ENCODE data around the gene SLC44A1. TPM values are rescaled to one million over a fixed set of nuclear protein-coding genes. Genes with fewer than 3 reads are reported as not detected.
A peak's percentile ranks its signal among the peaks of the same experiment; 100 is the strongest.

The SLC44A1 gene
- polyA plus RNA-seq, 2 of the 4 experiments (the other 2 are of a cell fraction), result 19.6 to 27.2 TPM

GRCh38 chr9:105328872-105329718, 84.6 kb downstream of the SLC44A1 start:
- ATAC-seq, result no peak
- no peak for FAIRE-seq
- POLR2A ChIA-PET, result interaction anchor here (1.6 kb wide), 1 partner anchor 401 kb away, joined by 5 read pairs; the partner anchor contains the start of gene ABCA1
- no peaks in the 10 kb centered on the region for H3K9me3 ChIP-seq
- H3K4me1 ChIP-seq, result peaks cover 25% of the 10 kb centered on the region
- H3K4me3 ChIP-seq, result no peak overlapping the region
- H3K4me2 ChIP-seq, result no peak overlapping the region
- DNase-seq (ENCODE audit: low read depth in 1 of 2, low spot score in 1 of 2), result no peak
- CTCF ChIA-PET, result no interaction called here
- 92% methylated on average over 12 of the region's 12 CpGs for WGBS (ENCODE audit: missing lambda C conversion rate)
- no peak overlapping the region for H3K27ac ChIP-seq
- no peak for TF ChIP-seq EHMT2 (IDR thresholded peaks at IDR 0.05; ENCODE audit: low read depth)
- TF ChIP-seq KDM5A (IDR thresholded peaks at IDR 0.05), result no peak

DNA sequence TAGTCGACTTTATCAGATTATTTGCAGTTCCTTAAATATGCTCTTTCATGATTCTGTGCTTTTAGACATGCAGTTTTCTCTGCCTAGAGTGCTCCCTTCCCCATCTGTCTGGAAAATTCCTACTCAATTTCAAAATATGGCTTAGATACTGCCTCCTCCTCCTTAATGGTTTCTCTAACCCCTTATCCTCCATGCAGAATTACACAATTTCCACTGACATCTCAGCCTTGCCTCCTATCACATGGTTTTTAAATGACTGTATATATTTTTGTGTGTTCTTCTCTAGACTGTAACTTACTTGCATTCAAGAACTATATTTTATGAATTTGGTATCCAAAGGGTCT, 85.2 kb downstream of the SLC44A1 start:
- CTCF ChIA-PET, result interaction anchor here (1.2 to 1.8 kb wide), 2 partner anchors 28 to 403 kb away, joined by 4 read pairs; no protein-coding TSS in a partner anchor
- Histone ChIP-seq H3K27ac (no peak overlapping the region), H3K4me3 (no peak overlapping the region), H3K4me2 (peak overlapping the region; percentile 37; the same call in 1 of the 3 replicates), H3K4me1 (peaks cover 25% of the 10 kb centered on the region), H3K9me3 (no peaks in the 10 kb centered on the region)
- no peak for FAIRE-seq
- POLR2A ChIA-PET, result interaction anchor here (1.6 kb wide), 1 partner anchor 402 kb away, joined by 5 read pairs; the partner anchor contains the start of gene ABCA1
- 82% methylated on average over 1 of the region's 1 CpG for WGBS (ENCODE audit: missing lambda C conversion rate)
- DNase-seq (ENCODE audit: low read depth in 1 of 2, low spot score in 1 of 2), result no peak
- no peak for ATAC-seq
- TF ChIP-seq EP300 (IDR thresholded peaks at IDR 0.05) (no peak), BHLHE40 (IDR thresholded peaks at IDR 0.05; ENCODE audit: low read depth, low read length) (no peak), SMC3 (IDR thresholded peaks at IDR 0.05) (no peak), ZNF302 (CRISPR knock-in tag; IDR thresholded peaks at IDR 0.05) (no peak)

DNA sequence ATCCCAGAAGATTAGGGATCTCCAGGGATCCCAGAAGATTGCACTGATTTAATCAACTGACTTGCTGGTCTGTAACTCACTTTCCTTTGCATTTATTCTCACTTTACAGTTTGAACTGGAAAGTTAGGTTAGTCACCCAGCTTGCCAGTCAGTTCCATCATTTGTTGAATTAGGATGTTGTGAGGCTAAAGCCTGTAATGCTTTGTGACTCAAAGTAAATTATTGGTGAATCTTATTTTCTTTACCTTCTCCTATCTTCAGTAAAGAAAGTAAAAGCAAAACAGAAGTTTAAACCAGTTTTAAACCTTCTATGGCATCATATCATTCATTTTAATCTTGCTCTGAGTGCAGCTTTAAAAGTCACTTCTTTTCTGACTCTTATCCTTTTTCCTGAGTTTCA, 85.8 kb downstream of the SLC44A1 start:
- Histone ChIP-seq H3K9me3 (no peaks in the 10 kb centered on the region), H3K4me2 (peak overlapping the region; percentile 37; the same call in 2 of the 3 replicates), H3K27ac (no peak overlapping the region), H3K4me1 (peaks cover 25% of the 10 kb centered on the region), H3K4me3 (no peak overlapping the region)
- CTCF ChIA-PET, result interaction anchor here (1.2 to 1.8 kb wide), 3 partner anchors 28 to 404 kb away, joined by 3 to 4 read pairs (median 4); no protein-coding TSS in a partner anchor
- FAIRE-seq, result no peak
- POLR2A ChIA-PET, result interaction anchor here (1.6 kb wide), 1 partner anchor 403 kb away, joined by 5 read pairs; the partner anchor contains the start of gene ABCA1
- TF ChIP-seq ZSCAN20 (CRISPR knock-in tag; IDR thresholded peaks at IDR 0.05) (no peak), ZFP36 (IDR thresholded peaks at IDR 0.05; ENCODE audit: borderline replicate concordance, partially characterized antibody) (no peak), RAD21 (conservative IDR thresholded peaks at IDR 0.05 in 1 of 2, IDR thresholded peaks at IDR 0.05 in 1 of 2) (no peak), NPAS2 (CRISPR knock-in tag; IDR thresholded peaks at IDR 0.05; ENCODE audit: borderline replicate concordance) (no peak), KDM1A (IDR thresholded peaks at IDR 0.05; ENCODE audit: low read depth) (no peak), MYC (IDR thresholded peaks at IDR 0.05; ENCODE audit: borderline replicate concordance, low read length) (no peak), HDAC2 (IDR thresholded peaks at IDR 0.05) (no peak), FOXS1 (CRISPR knock-in tag; IDR thresholded peaks at IDR 0.05) (no peak), ZC3H11A (IDR thresholded peaks at IDR 0.05) (no peak), HES2 (IDR thresholded peaks at IDR 0.05) (no peak), EHMT2 (IDR thresholded peaks at IDR 0.05; ENCODE audit: low read depth) (no peak), HOXA7 (CRISPR knock-in tag; IDR thresholded peaks at IDR 0.05) (no peak), MAFK (IDR thresholded peaks at IDR 0.05; ENCODE audit: partially characterized antibody) (no peak), RARB (CRISPR knock-in tag; IDR thresholded peaks at IDR 0.05) (no peak), EP300 (IDR thresholded peaks at IDR 0.05) (no peak), RFX5 (IDR thresholded peaks at IDR 0.05) (no peak)
- TF ChIP-seq, protein P1, sequence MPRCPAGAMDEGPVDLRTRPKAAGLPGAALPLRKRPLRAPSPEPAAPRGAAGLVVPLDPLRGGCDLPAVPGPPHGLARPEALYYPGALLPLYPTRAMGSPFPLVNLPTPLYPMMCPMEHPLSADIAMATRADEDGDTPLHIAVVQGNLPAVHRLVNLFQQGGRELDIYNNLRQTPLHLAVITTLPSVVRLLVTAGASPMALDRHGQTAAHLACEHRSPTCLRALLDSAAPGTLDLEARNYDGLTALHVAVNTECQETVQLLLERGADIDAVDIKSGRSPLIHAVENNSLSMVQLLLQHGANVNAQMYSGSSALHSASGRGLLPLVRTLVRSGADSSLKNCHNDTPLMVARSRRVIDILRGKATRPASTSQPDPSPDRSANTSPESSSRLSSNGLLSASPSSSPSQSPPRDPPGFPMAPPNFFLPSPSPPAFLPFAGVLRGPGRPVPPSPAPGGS (IDR thresholded peaks at IDR 0.05), result no peak
- TF ChIP-seq, protein P2, sequence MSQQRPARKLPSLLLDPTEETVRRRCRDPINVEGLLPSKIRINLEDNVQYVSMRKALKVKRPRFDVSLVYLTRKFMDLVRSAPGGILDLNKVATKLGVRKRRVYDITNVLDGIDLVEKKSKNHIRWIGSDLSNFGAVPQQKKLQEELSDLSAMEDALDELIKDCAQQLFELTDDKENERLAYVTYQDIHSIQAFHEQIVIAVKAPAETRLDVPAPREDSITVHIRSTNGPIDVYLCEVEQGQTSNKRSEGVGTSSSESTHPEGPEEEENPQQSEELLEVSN (IDR thresholded peaks at IDR 0.05; ENCODE audit: borderline replicate concordance, low read depth), result no peak
- ATAC-seq, result no peak
- no peak for DNase-seq (ENCODE audit: low read depth in 1 of 2, low spot score in 1 of 2)
